OCI-LY1 (cell line): Measurements from ENCODE around the gene PCAT6.

ENCODE experiments used
- H2AFZ ChIP-seq: fragments of 200-600 bp; sonication (generic), shearing (Covaris generic); 2 replicates; pipeline ENCODE4 v1.6.0; 2014; ENCODE audit warnings: antibody characterized with exemption, mild to moderate bottlenecking, low read length
- H3F3A ChIP-seq: fragments of 200-600 bp; sonication (generic), shearing (Covaris generic); 2 replicates; pipeline ENCODE4 v1.6.0; 2014; ENCODE audit warnings: mild to moderate bottlenecking, antibody characterized with exemption, low read length, moderate library complexity; ENCODE audit not compliant: insufficient read depth
- H3K27ac ChIP-seq: fragments of 200-600 bp; sonication (generic); 2 replicates; pipeline ENCODE4 v1.5.1; 2014; ENCODE audit warnings: low read length, mixed run types, mild to moderate bottlenecking, low read depth; ENCODE audit not compliant: poor library complexity, severe bottlenecking
- H3K27me3 ChIP-seq: fragments of 200-600 bp; sonication (generic); 2 replicates; pipeline ENCODE4 v1.6.0; 2014; ENCODE audit warnings: antibody characterized with exemption, mild to moderate bottlenecking, low read length, moderate library complexity; ENCODE audit not compliant: insufficient read depth
- H3K36me3 ChIP-seq: fragments of 200-600 bp; sonication (generic); 2 replicates; pipeline ENCODE4 v1.6.1; 2014; ENCODE audit warnings: mild to moderate bottlenecking, antibody characterized with exemption, low read length, moderate library complexity, mixed read lengths; ENCODE audit not compliant: insufficient read depth
- H3K4me1 ChIP-seq: fragments of 200-600 bp; sonication (generic); 2 replicates; pipeline ENCODE4 v1.5.1; 2014; ENCODE audit warnings: mild to moderate bottlenecking, low read length, moderate library complexity; ENCODE audit not compliant: insufficient read depth, severe bottlenecking
- H3K4me2 ChIP-seq: fragments of 200-600 bp; sonication (generic), shearing (Covaris generic); 2 replicates; pipeline ENCODE4 v1.6.1; 2014; ENCODE audit warnings: low read length
- H3K4me3 ChIP-seq: fragments of 200-600 bp; sonication (generic); 2 replicates; pipeline ENCODE4 v1.5.1; 2014; ENCODE audit warnings: low read length, low read depth, mild to moderate bottlenecking, mixed read lengths; ENCODE audit not compliant: poor library complexity, severe bottlenecking
- H3K79me2 ChIP-seq: fragments of 200-600 bp; shearing (Covaris generic); 2 replicates; pipeline ENCODE4 v1.6.1; 2016; ENCODE audit warnings: mixed run types, low read length, mixed read lengths; ENCODE audit not compliant: insufficient read depth
- H3K9ac ChIP-seq: fragments of 200-600 bp; sonication (generic), shearing (Covaris generic); 2 replicates; pipeline ENCODE4 v1.6.1; 2014; ENCODE audit warnings: mild to moderate bottlenecking, low read length, mixed read lengths
- H3K9me2 ChIP-seq: fragments of 200-600 bp; sonication (generic), shearing (Covaris generic); 2 replicates; pipeline ENCODE4 v1.6.1; 2014; ENCODE audit warnings: low read depth, mild to moderate bottlenecking, low read length, mixed read lengths
- H3K9me3 ChIP-seq: fragments of 200-600 bp; shearing (Covaris generic); 2 replicates; pipeline ENCODE4 v1.6.1; 2014; ENCODE audit warnings: low read length, mixed read lengths
- H4K20me1 ChIP-seq: fragments of 200-600 bp; sonication (generic), shearing (Covaris generic); 2 replicates; pipeline ENCODE4 v1.6.0; 2016; ENCODE audit warnings: mild to moderate bottlenecking, low read length; ENCODE audit not compliant: insufficient read depth
- EZH2 ChIP-seq: fragments of 200-600 bp; sonication (generic), shearing (Covaris generic); IDR thresholded peaks from 2 replicates; pipeline ENCODE4 v1.8.0; 2017; ENCODE audit warnings: borderline replicate concordance, mixed run types, mild to moderate bottlenecking, antibody characterized with exemption, low read length, moderate library complexity, mixed read lengths
- TF ChIP-seq, protein P1 (sequence below): fragments of 200-600 bp; sonication (generic), shearing (Covaris generic); IDR thresholded peaks from 2 replicates; pipeline ENCODE4 v1.5.1; 2017; ENCODE audit warnings: mild to moderate bottlenecking, antibody characterized with exemption, low read length, moderate library complexity, mixed read lengths

The PCAT6 gene

DNA sequence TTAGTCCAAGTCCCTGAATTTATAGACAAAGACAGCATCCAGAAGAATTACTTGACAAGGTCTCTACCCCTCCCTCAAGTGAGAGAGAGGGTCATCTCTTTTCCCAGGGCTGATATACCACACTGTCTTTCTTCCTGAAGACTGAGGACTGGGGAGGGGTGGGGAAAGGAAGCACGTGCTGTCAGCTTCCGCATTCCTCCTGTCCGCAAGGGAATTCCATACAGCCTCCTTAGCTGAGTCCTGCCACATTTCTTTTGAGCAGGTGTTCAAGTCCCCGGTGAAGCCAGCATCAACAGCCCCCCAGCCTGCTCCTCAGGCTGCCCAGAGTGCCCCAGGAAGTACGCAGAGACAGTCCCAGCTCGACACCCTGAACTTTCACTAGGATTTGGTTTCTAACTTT, 34.2 kb downstream of the PCAT6 start:
- H3K27ac ChIP-seq = no peak overlapping the region
- TF ChIP-seq, protein P1, sequence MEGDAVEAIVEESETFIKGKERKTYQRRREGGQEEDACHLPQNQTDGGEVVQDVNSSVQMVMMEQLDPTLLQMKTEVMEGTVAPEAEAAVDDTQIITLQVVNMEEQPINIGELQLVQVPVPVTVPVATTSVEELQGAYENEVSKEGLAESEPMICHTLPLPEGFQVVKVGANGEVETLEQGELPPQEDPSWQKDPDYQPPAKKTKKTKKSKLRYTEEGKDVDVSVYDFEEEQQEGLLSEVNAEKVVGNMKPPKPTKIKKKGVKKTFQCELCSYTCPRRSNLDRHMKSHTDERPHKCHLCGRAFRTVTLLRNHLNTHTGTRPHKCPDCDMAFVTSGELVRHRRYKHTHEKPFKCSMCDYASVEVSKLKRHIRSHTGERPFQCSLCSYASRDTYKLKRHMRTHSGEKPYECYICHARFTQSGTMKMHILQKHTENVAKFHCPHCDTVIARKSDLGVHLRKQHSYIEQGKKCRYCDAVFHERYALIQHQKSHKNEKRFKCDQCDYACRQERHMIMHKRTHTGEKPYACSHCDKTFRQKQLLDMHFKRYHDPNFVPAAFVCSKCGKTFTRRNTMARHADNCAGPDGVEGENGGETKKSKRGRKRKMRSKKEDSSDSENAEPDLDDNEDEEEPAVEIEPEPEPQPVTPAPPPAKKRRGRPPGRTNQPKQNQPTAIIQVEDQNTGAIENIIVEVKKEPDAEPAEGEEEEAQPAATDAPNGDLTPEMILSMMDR = no peak
- TF ChIP-seq EZH2 = no peak
- H3F3A ChIP-seq = no peaks in the 10 kb centered on the region
- no peak overlapping the region for H3K9ac ChIP-seq
- no peaks in the 10 kb centered on the region for H3K9me3 ChIP-seq
- no peak overlapping the region for H2AFZ ChIP-seq
- no peaks in the 10 kb centered on the region for H4K20me1 ChIP-seq
- H3K27me3 ChIP-seq = peaks cover 11% of the 10 kb centered on the region
- no peak overlapping the region for H3K4me3 ChIP-seq
- H3K79me2 ChIP-seq = no peaks in the 10 kb centered on the region
- no peaks in the 10 kb centered on the region for H3K9me2 ChIP-seq
- no peak overlapping the region for H3K4me2 ChIP-seq
- no peaks in the 10 kb centered on the region for H3K36me3 ChIP-seq
- H3K4me1 ChIP-seq = no peaks in the 10 kb centered on the region

DNA sequence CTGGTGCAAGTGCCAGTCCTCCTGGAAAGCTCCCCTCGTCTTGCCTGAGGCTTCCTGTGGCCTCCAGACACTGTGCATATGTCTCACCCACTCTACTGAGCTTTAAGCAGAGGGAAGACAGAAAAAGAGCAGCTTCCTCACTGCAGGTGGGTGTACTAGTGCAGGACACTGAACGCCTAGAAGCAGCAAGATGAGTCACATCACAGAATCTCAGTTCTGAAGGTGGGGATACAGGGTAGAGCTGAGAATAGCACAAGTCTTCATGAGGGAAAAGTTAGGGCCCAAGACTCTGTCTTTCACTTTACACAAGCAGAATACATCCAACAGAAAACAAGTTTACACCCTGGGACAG, 37.4 kb downstream of the PCAT6 start:
- H3K9me3 ChIP-seq = no peaks in the 10 kb centered on the region
- no peaks in the 10 kb centered on the region for H3K36me3 ChIP-seq
- H3F3A ChIP-seq = no peaks in the 10 kb centered on the region
- no peaks in the 10 kb centered on the region for H3K9me2 ChIP-seq
- TF ChIP-seq, protein P1 = no peak
- no peak for TF ChIP-seq EZH2
- H4K20me1 ChIP-seq = no peaks in the 10 kb centered on the region
- H3K9ac ChIP-seq = no peak overlapping the region
- no peak overlapping the region for H3K4me2 ChIP-seq
- no peaks in the 10 kb centered on the region for H3K79me2 ChIP-seq
- H3K27me3 ChIP-seq = peaks cover 11% of the 10 kb centered on the region
- H3K4me3 ChIP-seq = no peak overlapping the region
- H3K4me1 ChIP-seq = peaks cover 9% of the 10 kb centered on the region
- H3K27ac ChIP-seq = no peak overlapping the region
- no peak overlapping the region for H2AFZ ChIP-seq

DNA sequence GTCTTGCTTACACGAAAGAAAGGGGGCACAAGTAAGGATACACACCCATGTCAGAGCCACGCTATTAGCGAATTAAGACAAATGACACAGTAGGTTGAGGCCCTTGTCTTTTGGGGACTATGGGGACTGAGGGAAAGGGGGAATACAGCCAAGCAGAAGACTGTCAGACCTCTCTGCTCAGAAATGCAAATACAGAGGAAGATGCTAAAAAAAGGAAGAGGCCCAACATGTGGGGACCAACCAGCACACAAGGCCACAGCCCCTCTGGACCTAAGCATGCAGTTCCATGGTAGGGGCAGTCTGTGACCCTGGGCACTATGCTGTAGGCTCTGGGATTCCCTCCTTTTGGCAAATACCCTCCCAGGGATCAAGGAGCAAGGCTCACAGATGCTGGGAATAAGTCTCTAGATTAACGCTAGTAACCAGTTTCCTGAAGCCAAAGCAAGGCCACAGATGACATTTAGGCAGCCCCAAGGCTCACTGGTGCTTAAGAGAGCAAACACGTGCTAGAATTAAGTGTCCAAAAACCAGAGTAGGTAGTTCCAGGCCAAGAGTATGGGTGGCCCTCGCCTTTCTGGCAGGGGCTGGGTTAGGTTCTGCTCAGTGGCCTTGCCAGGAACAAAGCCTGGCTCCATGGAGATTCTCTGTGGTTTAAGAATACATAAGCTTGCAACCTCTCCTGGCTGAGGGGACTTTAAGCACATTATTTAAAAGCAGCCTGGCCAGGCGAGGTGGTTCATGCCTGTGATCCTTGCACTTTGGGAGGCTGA, 40.0 kb downstream of the PCAT6 start:
- Histone ChIP-seq H2AFZ (no peak overlapping the region), H3K9ac (no peak overlapping the region)

More for the DNA sequence above, 40.0 kb downstream of the PCAT6 start:
- Histone ChIP-seq H3K9me3 (no peaks in the 10 kb centered on the region), H3K9me2 (no peaks in the 10 kb centered on the region), H4K20me1 (no peaks in the 10 kb centered on the region), H3K36me3 (no peaks in the 10 kb centered on the region), H3F3A (no peaks in the 10 kb centered on the region), H3K79me2 (no peaks in the 10 kb centered on the region), H3K27ac (no peak overlapping the region), H3K4me1 (peaks cover 9% of the 10 kb centered on the region), H3K27me3 (peaks cover 9% of the 10 kb centered on the region), H3K4me3 (no peak overlapping the region), H3K4me2 (no peak overlapping the region)
- TF ChIP-seq, protein P1 = no peak
- no peak for TF ChIP-seq EZH2
